Esophagus squamous epithelium (tissue), 4 donors: ENCODE results near the gene CTNNA3.

Experiments used
- POLR2A ChIP-seq, 4 donors: fragments of 450-650 bp; IDR thresholded peaks; one replicate each; pipeline ENCODE4 v1.6.1; 2017; ENCODE audit warnings: antibody characterized with exemption in 4 of 4, mild to moderate bottlenecking in 4 of 4, moderate library complexity in 3 of 4
- TF ChIP-seq, protein P1 (sequence below), 6 experiments: fragments of 450-650 bp in 4 of 6; fragments of 200-600 bp in 2 of 6; sonication (generic) in 2 of 6; IDR thresholded peaks; one replicate each; pipeline ENCODE4 v1.5.1; 2016 to 2019; ENCODE audit warnings: antibody characterized with exemption in 6 of 6, mild to moderate bottlenecking in 4 of 6, moderate library complexity in 4 of 6

GRCh38 chr10:67268146-67268545 lies 427.8 kb downstream of the CTNNA3 start:
- TF ChIP-seq, protein P1, sequence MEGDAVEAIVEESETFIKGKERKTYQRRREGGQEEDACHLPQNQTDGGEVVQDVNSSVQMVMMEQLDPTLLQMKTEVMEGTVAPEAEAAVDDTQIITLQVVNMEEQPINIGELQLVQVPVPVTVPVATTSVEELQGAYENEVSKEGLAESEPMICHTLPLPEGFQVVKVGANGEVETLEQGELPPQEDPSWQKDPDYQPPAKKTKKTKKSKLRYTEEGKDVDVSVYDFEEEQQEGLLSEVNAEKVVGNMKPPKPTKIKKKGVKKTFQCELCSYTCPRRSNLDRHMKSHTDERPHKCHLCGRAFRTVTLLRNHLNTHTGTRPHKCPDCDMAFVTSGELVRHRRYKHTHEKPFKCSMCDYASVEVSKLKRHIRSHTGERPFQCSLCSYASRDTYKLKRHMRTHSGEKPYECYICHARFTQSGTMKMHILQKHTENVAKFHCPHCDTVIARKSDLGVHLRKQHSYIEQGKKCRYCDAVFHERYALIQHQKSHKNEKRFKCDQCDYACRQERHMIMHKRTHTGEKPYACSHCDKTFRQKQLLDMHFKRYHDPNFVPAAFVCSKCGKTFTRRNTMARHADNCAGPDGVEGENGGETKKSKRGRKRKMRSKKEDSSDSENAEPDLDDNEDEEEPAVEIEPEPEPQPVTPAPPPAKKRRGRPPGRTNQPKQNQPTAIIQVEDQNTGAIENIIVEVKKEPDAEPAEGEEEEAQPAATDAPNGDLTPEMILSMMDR (IDR thresholded peaks at IDR 0.05): no peak
- no peak for TF ChIP-seq POLR2A (IDR thresholded peaks at IDR 0.05)
